NCI-H2107 (cell line): Measurements from ENCODE around the gene RPL7L1.

Source experiments
- DNase-seq: peaks from one replicate; lab custom pipeline; 2025; lab: John Stamatoyannopoulos, UW

The RPL7L1 gene

GRCh38 chr6:42933205-42933604 lies 53.8 kb downstream of the RPL7L1 start:
- no peak for DNase-seq

GRCh38 chr6:42935322-42935721 lies 55.9 kb downstream of the RPL7L1 start:
- DNase-seq, result no peak

GRCh38 chr6:42936398-42936797 lies 57.0 kb downstream of the RPL7L1 start:
- no peak for DNase-seq

GRCh38 chr6:42937548-42938427 lies 58.4 kb downstream of the RPL7L1 start:
- no peak for DNase-seq

- no peak for DNase-seq
These were observed 59.0 kb downstream of the RPL7L1 start for GRCh38 chr6:42938428-42938796.

- DNase-seq, result no peak
These were observed 59.8 kb downstream of the RPL7L1 start for GRCh38 chr6:42938987-42939809.
